Measurements from ENCODE around the gene TFIP11.
A peak's percentile ranks its signal among the peaks of the same experiment; 100 is the strongest.

Gene TFIP11

DNA sequence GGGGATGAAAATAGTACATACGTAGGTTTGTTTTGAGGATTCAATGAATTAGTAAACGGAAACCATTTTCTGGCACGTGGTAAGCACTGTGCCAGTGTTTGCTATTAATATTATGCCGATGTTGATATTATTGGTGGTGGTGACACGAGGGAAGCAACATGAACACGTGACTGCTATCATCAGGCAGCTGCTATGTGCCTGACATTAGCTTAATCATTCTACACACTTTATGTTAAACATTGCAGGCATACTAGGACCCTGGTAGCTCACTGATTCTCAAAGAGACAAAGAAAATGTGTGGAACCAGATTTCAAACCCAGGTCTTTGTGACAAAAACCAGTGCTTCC, 27.9 kb downstream of the TFIP11 start:
- TF ChIP-seq, protein P1, sequence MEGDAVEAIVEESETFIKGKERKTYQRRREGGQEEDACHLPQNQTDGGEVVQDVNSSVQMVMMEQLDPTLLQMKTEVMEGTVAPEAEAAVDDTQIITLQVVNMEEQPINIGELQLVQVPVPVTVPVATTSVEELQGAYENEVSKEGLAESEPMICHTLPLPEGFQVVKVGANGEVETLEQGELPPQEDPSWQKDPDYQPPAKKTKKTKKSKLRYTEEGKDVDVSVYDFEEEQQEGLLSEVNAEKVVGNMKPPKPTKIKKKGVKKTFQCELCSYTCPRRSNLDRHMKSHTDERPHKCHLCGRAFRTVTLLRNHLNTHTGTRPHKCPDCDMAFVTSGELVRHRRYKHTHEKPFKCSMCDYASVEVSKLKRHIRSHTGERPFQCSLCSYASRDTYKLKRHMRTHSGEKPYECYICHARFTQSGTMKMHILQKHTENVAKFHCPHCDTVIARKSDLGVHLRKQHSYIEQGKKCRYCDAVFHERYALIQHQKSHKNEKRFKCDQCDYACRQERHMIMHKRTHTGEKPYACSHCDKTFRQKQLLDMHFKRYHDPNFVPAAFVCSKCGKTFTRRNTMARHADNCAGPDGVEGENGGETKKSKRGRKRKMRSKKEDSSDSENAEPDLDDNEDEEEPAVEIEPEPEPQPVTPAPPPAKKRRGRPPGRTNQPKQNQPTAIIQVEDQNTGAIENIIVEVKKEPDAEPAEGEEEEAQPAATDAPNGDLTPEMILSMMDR (conservative IDR thresholded peaks at IDR 0.05; ENCODE audit: low read depth, low read length), result no peak
- H3K4me3 ChIP-seq (ENCODE audit: low read length), result peak overlapping the region; percentile 85
- no peak for DNase-seq (ENCODE audit: low read depth)

DNA sequence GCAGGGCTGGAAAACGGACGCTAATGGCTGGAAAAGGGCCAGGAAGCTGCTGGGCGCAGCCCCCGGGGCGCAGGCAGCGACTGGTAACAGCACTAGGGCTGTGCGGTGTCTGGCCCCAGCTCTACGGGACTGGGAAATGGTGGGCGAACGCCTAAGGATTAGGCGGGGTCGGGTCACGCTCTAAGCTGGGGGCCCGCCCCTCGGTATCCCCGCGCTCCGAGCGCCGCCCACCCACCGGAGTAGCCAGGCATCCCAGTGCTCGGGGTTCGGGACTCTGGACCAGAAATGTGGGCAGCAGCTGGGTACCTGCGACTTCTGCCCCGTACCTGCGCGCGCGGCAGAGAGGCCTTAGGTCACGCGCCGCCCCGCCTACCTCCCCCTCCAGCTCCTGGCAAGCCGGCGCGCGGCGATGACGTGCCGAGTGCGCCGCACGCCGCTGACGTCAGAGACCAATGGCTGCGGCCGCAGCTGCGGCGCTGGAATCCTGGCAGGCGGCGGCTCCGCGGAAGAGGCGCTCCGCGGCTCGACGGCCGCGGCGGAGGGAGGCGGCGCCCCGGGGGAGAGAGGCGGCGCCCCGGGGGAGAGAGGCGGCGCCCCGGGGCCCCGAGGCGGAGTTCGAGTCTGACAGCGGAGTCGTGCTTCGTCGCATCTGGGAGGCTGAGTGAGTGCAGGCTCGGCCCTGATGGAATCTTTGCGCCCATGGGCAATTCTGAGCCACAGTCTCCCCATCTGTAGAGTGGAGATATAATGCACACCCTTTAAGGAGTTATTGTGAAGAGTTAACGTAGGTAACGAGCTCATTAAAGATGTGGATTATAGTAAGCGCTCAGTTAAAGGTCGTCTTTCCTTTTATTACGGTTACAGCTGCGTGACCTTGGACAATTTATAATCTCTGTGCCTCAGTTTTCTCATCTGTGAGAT, 28.6 kb downstream of the TFIP11 start, which contains the start of the genes HPS4 and SRRD:
HPS4 (minus strand) TSS at position 345 of the 921 bp plus-strand sequence. CDS start 2,021 bp downstream, outside the sequence.
SRRD (plus strand) TSS at position 439 of the 921 bp plus-strand sequence; CDS start at position 453, 14 bp downstream.
- peak within 1 kb of the TSS; percentile 85 for H3K4me3 ChIP-seq (ENCODE audit: low read length)
- TF ChIP-seq, protein P1 (conservative IDR thresholded peaks at IDR 0.05; ENCODE audit: low read depth, low read length), result no peak
- peak; percentile 69 for DNase-seq (ENCODE audit: low read depth)

DNA sequence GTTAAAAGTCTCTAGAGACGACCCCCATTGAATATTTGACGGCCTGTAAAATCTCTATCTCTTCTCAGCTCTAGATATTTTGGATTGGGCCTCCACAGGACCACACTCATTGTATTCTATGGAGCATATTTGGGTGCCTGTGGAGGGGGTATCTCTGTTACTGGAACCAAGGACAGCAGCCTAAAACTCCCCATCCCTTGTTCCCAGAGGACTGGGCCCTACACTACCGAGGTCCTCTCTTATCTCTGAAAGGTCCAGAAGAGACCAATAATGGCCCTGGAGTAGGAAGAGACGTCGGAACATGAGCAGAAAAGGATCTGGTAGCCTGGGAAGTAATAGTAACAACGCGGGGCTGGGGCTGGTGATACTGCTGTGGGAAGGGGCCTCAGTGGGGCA, 29.2 kb downstream of the TFIP11 start:
- H3K4me3 ChIP-seq (ENCODE audit: low read length), result peak overlapping the region; percentile 85
- TF ChIP-seq, protein P1 (conservative IDR thresholded peaks at IDR 0.05; ENCODE audit: low read depth, low read length), result no peak
- DNase-seq (ENCODE audit: low read depth), result no peak

DNA sequence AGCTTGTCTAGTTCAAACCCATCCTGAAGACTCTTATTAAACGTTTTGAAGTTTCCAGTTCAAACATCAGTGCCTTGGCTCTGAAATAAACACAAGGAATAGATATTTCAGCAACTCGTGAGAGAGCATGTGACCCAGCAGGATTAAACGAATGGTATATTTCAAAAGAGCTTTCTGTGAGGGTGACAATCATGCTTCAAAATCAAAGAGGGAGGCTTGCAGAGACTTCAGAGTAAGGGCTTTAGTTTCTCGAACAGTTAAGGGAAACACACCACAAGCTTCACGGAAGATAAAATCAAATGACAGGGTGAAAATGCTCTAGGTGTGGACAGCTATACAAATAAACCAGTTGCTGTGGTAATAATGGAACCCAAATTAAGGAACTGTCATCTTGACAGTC, 30.1 kb downstream of the TFIP11 start:
- DNase-seq (ENCODE audit: low read depth), result no peak
- H3K4me3 ChIP-seq (ENCODE audit: low read length), result peak overlapping the region; percentile 85
- TF ChIP-seq, protein P1 (conservative IDR thresholded peaks at IDR 0.05; ENCODE audit: low read depth, low read length), result no peak

DNA sequence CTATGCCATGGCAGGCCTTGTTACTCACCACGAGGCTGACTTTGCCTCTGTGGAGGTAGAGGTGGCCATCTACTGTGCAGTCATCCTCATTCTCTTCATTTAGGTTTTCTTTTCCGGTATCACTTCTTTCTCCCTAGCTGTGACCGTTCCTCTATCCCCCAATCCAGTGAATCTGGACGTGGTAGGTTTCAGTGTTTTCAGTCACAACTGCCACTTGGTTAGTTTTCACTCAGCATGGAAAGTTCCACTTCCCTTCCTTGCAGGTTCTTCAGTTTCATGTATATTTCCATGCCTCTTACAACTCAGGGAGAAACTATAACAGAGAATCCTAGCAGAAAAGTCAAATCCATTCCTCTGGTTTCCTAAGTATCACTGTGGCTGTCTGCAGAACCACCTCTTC, 30.6 kb downstream of the TFIP11 start:
- H3K4me3 ChIP-seq (ENCODE audit: low read length), result peak overlapping the region; percentile 85
- DNase-seq (ENCODE audit: low read depth), result no peak
- TF ChIP-seq, protein P1 (conservative IDR thresholded peaks at IDR 0.05; ENCODE audit: low read depth, low read length), result no peak

DNA sequence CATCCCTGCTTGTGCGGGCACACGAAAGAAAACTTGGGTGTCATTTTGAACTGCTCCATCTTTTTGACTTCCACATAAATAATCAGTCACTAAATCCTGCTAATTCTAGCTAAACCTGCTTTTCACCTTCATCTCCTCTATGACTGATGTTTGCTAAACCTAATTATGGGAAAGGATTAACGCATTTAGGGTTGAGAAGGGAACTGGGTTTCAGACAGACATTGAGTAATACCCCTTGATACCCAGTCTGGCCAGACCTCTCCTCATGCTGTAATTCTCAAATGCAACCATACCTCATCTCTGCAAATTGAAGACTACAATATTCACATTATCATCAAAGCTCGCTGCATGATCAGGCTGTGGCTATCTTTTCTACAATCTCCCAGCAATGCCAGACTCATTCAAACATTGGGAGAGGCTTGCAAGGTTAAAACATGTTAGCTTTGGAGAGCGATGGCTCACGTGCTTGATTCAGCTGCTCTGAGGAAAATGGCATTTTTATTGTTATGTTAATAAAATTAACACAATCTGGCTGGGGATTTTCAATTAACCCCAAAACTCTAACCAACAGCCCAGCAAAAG, 31.1 kb downstream of the TFIP11 start:
- H3K4me3 ChIP-seq (ENCODE audit: low read length), result peak overlapping the region; percentile 85
- peak; percentile 64 for DNase-seq (ENCODE audit: low read depth)
- TF ChIP-seq, protein P1 (conservative IDR thresholded peaks at IDR 0.05; ENCODE audit: low read depth, low read length), result no peak

Measured in retinal pigment epithelial cell (primary cell).